Regular cardiac myocyte (primary cell): ENCODE measurements around the gene PRPS2. TPM values are rescaled to one million over a fixed set of nuclear protein-coding genes. Genes with fewer than 3 reads are reported as not detected.

Experiments
- total RNA-seq: library from RNA; depleted of rRNA; stranded (reverse); fragments of >200 nt; gene quantifications from 2 replicates; pipeline ENCODE4 v1.2.3, GENCODE V29; 2014

Gene PRPS2
- 32.7 and 42.9 TPM in 2 replicates for total RNA-seq

GRCh38 chrX:12791257-12792228 is at the start of gene PRPS2:
Gene PRPS2, plus strand, starts transcription at chrX:12791412. Its CDS starts 86 bp downstream, at chrX:12791498.

DNA sequence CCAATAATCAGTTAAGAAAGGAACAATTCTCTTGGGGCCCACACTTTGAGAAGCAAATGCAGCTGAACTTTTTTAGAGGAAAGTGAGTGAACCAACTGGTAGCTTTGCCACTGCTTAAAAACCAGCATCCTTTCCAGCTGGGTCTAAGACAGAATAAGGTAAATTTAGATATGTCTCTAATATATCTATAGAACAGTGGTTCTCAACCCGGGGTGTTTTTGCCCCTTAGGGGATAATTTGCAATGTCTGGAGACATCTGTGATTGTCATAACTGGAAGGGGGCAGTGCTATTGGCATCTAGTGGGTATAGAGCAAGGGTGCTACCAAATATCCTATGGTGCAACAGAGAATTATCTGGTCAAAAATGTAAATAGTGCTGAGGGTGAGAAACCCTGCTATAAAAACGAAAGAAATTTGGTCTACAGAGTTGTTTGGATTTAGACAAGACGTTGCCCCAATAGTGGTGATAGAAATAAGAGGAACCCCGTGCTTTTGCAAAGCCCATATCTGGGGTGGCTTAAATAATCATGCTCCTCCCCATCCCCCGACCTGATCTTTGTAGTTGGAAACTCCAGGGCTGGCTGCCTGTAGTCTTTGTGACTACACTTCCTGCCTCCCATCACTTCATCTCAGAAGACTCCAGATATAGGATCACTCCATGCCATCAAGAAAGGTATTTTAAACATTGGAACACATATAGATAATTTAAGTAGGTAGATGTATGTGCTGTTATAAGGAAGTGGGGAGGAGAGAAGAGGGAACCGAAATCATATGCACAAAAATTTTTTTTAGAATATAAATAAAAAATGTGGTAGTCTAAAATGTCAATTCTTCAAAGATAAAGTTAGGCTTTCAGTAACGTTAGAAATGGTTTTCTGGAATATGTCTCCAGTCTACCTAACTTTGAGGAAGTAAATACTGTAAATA is 75.5 kb downstream of the PRPS2 start, which contains the start of gene TLR7:
TSS of gene TLR7 (plus strand) at position 622 of the 927 bp plus-strand sequence. CDS start 507 bp downstream, outside the sequence.

Other genes with a start within 250 kb of the PRPS2 start
- gene TLR7, start 75.7 kb downstream of the PRPS2 start, total RNA-seq = not detected in 2 replicates
- not detected in 2 replicates for gene TLR8, start 115.2 kb downstream of the PRPS2 start, total RNA-seq
- 9,433 and 12,377 TPM in 2 replicates for gene TMSB4X, start 183.7 kb downstream of the PRPS2 start, total RNA-seq